K562 (cell line): ENCODE measurements around the gene TMC5. TPM values are rescaled to one million over a fixed set of nuclear protein-coding genes. Genes with fewer than 3 reads are reported as not detected.

Source experiments
- ATAC-seq: fragments of 200-7000 bp; cut with Tn5 transposase; 3 replicates; pipeline ENCODE4 v1.9.1; 2020; ENCODE audit warnings: moderate library complexity
- BruUV-seq: library from RNA; stranded (reverse); fragments of 400-500 nt; replicated peaks from 2 replicates; lab custom pipeline; 2021; lab: Mats Ljungman, UMichigan
- CTCF ChIA-PET: fragments of 300-600 bp; formaldehyde crosslinking; extraction: SDS; loops from one replicate; lab custom pipeline; 2021; ENCODE audit warnings: low intra/inter-chr PET ratio; lab: Yijun Ruan, JAX
- POLR2A ChIA-PET: fragments of 300-600, 350-650 bp; sonication (Branson Sonifier 250); formaldehyde crosslinking; extraction: SDS; loops from one replicate; lab custom pipeline; 2021; ENCODE audit warnings: antibody characterized with exemption, inconsistent platforms; lab: Yijun Ruan, JAX
- DNase-seq, 4 experiments: peaks; one replicate each; pipeline versions ENCODE4 v3.0.0 to v3.0.0-alpha.2; 2011 to 2018; ENCODE audit warnings: low spot score in 3 of 4, mixed read lengths in 3 of 4; ENCODE audit errors: extremely low read depth in 1 of 4
- FAIRE-seq: peaks from 2 replicates; lab custom pipeline; 2011; peaks lifted over from hg19 to GRCh38; lab: Jason Lieb, UNC
- H2AFZ ChIP-seq: 2 replicates; pipeline ENCODE4 v1.6.0; 2011; ENCODE audit warnings: low read depth, low read length, control low read depth, inconsistent platforms
- H3K27ac ChIP-seq: fragments of 200-600 bp; 3 replicates; pipeline ENCODE4 v1.8.0; 2011; ENCODE audit warnings: low read depth, mild to moderate bottlenecking, control low read depth, inconsistent platforms, low read length, moderate library complexity, mixed read lengths; ENCODE audit errors: extremely low read depth
- H3K27me3 ChIP-seq, 2 experiments: fragments of 300-600 bp in 1 of 2; 2 replicates in 1 of 2; 3 replicates in 1 of 2; pipeline versions ENCODE4 v1.6.0 to v1.8.0; 2011; ENCODE audit warnings: inconsistent platforms in 2 of 2, low read length in 2 of 2, mild to moderate bottlenecking in 1 of 2, mixed read lengths in 1 of 2, moderate library complexity in 1 of 2; ENCODE audit not compliant: control insufficient read depth in 2 of 2, insufficient read depth in 2 of 2
- H3K36me3 ChIP-seq: fragments of 300-600 bp; 3 replicates; pipeline ENCODE4 v1.8.0; 2011; ENCODE audit warnings: mild to moderate bottlenecking, low read length, inconsistent platforms; ENCODE audit not compliant: control insufficient read depth, insufficient read depth
- H3K4me1 ChIP-seq, 2 experiments: fragments of 200-600 bp in 1 of 2; replicated peaks in 1 of 2; 2 replicates in 1 of 2; 3 replicates in 1 of 2; pipeline versions ENCODE4 v1.5.1 to v1.8.0; 2011; ENCODE audit warnings: inconsistent platforms in 2 of 2, low read length in 2 of 2, mild to moderate bottlenecking in 1 of 2, mixed read lengths in 1 of 2, moderate library complexity in 1 of 2; ENCODE audit not compliant: control insufficient read depth in 2 of 2, insufficient read depth in 2 of 2
- H3K4me2 ChIP-seq: 2 replicates; pipeline ENCODE4 v1.6.1; 2011; ENCODE audit warnings: low read length, control low read depth, inconsistent platforms, mixed read lengths; ENCODE audit not compliant: insufficient read depth
- H3K4me3 ChIP-seq: fragments of 200-600 bp; sonication (generic), shearing (Covaris generic); 2 replicates; pipeline ENCODE4 v1.5.1; 2016; ENCODE audit warnings: control low read depth, inconsistent platforms
- H3K79me2 ChIP-seq: fragments of 200-600 bp; 3 replicates; pipeline ENCODE4 v1.8.0; 2011; ENCODE audit warnings: low read length, inconsistent platforms; ENCODE audit not compliant: control insufficient read depth, insufficient read depth
- H3K9ac ChIP-seq, 2 experiments: 2 replicates each; pipeline versions ENCODE4 v1.6.0 to v1.6.1; 2011; ENCODE audit warnings: low read depth in 2 of 2, low read length in 2 of 2, control low read depth in 1 of 2, inconsistent platforms in 1 of 2, mild to moderate bottlenecking in 1 of 2, mixed read lengths in 1 of 2; ENCODE audit not compliant: insufficient read depth in 1 of 2
- H3K9me1 ChIP-seq: one replicate; pipeline ENCODE4 v1.6.0; 2011; ENCODE audit warnings: inconsistent platforms, mild to moderate bottlenecking, low read length, moderate library complexity; ENCODE audit not compliant: control insufficient read depth, insufficient read depth
- H3K9me3 ChIP-seq: replicated peaks from 2 replicates; pipeline ENCODE4 v1.5.1; 2011; ENCODE audit warnings: low read depth, low read length, inconsistent platforms; ENCODE audit not compliant: control insufficient read depth, insufficient read depth
- H4K20me1 ChIP-seq: replicated peaks from 2 replicates; pipeline ENCODE4 v1.6.1; 2011; ENCODE audit warnings: low read length, inconsistent platforms, mixed read lengths; ENCODE audit not compliant: control insufficient read depth, insufficient read depth
- HDAC6 ChIP-seq: IDR thresholded peaks from 2 replicates; pipeline ENCODE4 v1.6.1; 2012; ENCODE audit warnings: low read depth, mild to moderate bottlenecking, control low read depth, inconsistent platforms, low read length, moderate library complexity
- HNRNPUL1 ChIP-seq: fragments of 200-400 bp; formaldehyde crosslinking; IDR thresholded peaks from 2 replicates; pipeline ENCODE4 v1.6.1; 2017; ENCODE audit warnings: low read length
- SETDB1 ChIP-seq: IDR thresholded peaks from one replicate; pipeline ENCODE4 v1.6.1; 2012; ENCODE audit warnings: low read length, control low read depth, inconsistent platforms
- SRSF9 ChIP-seq: fragments of 200-400 bp; formaldehyde crosslinking; IDR thresholded peaks from 2 replicates; pipeline ENCODE4 v1.6.1; 2017; ENCODE audit warnings: low read depth, low read length, borderline replicate concordance
- ZNF696 ChIP-seq: fragments of 250-450 bp; sonication (Bioruptor Pico); conservative IDR thresholded peaks from 2 replicates; pipeline ENCODE4 v1.4.0; 2020; ENCODE audit warnings: mild to moderate bottlenecking, moderate library complexity
- ZNF79 ChIP-seq: fragments of 250-450 bp; sonication (Bioruptor Pico); IDR thresholded peaks from 2 replicates; pipeline ENCODE4 v1.4.0; 2020; ENCODE audit warnings: low read depth, mild to moderate bottlenecking, moderate library complexity
- WGBS: fragments of 100-300 bp; shearing (Covaris generic); methylation state at CpG from one replicate; pipeline ENCODE4 v1.1.6; 2016; ENCODE audit warnings: low coverage, mixed read lengths; ENCODE audit not compliant: insufficient coverage; ENCODE audit errors: missing lambda C conversion rate; 5-methylcytosine and 5-hydroxymethylcytosine counted together
- in situ Hi-C: fragments of 300-500 bp; cut with MboI; formaldehyde crosslinking; loops from 4 replicates; pipeline ENCODE4 v1.15.0; 2018; ENCODE audit warnings: inconsistent platforms, mixed read lengths
- intact Hi-C: fragments of 100-400 bp; cut with micrococcal nuclease; formaldehyde crosslinking; loops from 2 replicates; pipeline ENCODE4 v1.14.2; 2022
- polyA plus RNA-seq, 8 experiments: library from polyadenylated mRNA; depleted of rRNA in 4 of 8; stranded (reverse) in 5 of 8; unstranded in 3 of 8; fragments of >200 nt; fragmentation: Nextera tagmentation in 2 of 8; fragmentation: Illumina TruSeq in 1 of 8; extraction: Ambion mirVana in 2 of 8; extraction: Trizol in 1 of 8; gene quantifications; 2 replicates each; pipeline versions ENCODE4 v1.2.1 to v1.2.3, GENCODE V29; 2011 to 2014; ENCODE audit warnings: inconsistent platforms in 1 of 8, missing spikeins in 1 of 8
- total RNA-seq, 7 experiments: library from RNA; depleted of rRNA in 6 of 7; stranded (reverse); fragments of >200 nt in 6 of 7; fragmentation: Illumina TruSeq in 2 of 7; extraction: Trizol in 2 of 7; gene quantifications; 2 replicates each; pipeline versions ENCODE4 v1.2.1 to v1.2.3, GENCODE V29; 2011 to 2021; ENCODE audit warnings: low replicate concordance in 1 of 7
- TF ChIP-seq, protein P1 (sequence below): fragments of 250-450 bp; sonication (Bioruptor Pico); IDR thresholded peaks from 2 replicates; pipeline ENCODE4 v1.9.0; 2021; ENCODE audit warnings: mild to moderate bottlenecking
- TF ChIP-seq, protein P2 (sequence below): sonication (generic); formaldehyde crosslinking; IDR thresholded peaks from 2 replicates; pipeline ENCODE4 v1.8.0; 2023; ENCODE audit warnings: mild to moderate bottlenecking, missing genetic modification reagents

TMC5 gene
- total and polyA plus RNA-seq, 9 of the 15 experiments (the other 6 are each of a cell fraction or from before 2014, with no cell fraction given) = 0.83 to 2.6 (median 1.6) TPM

DNA sequence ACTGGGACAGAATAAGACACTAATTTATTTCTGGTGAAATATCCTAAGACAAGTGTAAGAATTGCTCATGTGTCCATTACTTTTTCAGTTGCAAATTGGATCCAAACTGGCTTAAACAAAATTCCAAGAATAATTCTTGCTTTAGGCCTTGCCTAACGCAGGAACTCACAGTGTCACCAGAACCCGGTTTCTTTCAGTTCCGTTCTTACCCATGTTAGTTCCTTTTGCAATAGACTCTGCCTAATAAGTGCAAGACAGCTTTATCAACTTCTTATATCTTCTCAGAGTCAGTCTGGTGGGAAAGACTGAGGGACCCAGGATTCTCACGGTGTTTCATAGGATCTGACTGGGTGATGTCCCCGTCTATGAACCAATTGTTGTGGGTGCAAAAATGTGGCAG, 79.5 kb downstream of the TMC5 start:
- Histone ChIP-seq H3K9me1 (no peaks in the 10 kb centered on the region), H4K20me1 (no peaks in the 10 kb centered on the region), H3K4me3 (no peak overlapping the region), H3K4me1 (no peaks in the 10 kb centered on the region), H2AFZ (no peak overlapping the region), H3K9me3 (no peaks in the 10 kb centered on the region), H3K4me2 (no peak overlapping the region), H3K27ac (no peak overlapping the region), H3K9ac (no peak overlapping the region), H3K36me3 (peaks cover 8% of the 10 kb centered on the region), H3K27me3 (no peaks in the 10 kb centered on the region), H3K79me2 (no peaks in the 10 kb centered on the region)
- no peak for FAIRE-seq
- ATAC-seq = no peak
- in situ Hi-C loops = no loop called here
- no peak for TF ChIP-seq SETDB1
- no peak for TF ChIP-seq ZNF696
- no peak for TF ChIP-seq ZNF79 (CRISPR knock-in tag)
- TF ChIP-seq HDAC6 = no peak
- TF ChIP-seq, protein P1, sequence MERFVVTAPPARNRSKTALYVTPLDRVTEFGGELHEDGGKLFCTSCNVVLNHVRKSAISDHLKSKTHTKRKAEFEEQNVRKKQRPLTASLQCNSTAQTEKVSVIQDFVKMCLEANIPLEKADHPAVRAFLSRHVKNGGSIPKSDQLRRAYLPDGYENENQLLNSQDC (CRISPR knock-in tag) = no peak
- TF ChIP-seq HNRNPUL1 = no peak
- TF ChIP-seq, protein P2, sequence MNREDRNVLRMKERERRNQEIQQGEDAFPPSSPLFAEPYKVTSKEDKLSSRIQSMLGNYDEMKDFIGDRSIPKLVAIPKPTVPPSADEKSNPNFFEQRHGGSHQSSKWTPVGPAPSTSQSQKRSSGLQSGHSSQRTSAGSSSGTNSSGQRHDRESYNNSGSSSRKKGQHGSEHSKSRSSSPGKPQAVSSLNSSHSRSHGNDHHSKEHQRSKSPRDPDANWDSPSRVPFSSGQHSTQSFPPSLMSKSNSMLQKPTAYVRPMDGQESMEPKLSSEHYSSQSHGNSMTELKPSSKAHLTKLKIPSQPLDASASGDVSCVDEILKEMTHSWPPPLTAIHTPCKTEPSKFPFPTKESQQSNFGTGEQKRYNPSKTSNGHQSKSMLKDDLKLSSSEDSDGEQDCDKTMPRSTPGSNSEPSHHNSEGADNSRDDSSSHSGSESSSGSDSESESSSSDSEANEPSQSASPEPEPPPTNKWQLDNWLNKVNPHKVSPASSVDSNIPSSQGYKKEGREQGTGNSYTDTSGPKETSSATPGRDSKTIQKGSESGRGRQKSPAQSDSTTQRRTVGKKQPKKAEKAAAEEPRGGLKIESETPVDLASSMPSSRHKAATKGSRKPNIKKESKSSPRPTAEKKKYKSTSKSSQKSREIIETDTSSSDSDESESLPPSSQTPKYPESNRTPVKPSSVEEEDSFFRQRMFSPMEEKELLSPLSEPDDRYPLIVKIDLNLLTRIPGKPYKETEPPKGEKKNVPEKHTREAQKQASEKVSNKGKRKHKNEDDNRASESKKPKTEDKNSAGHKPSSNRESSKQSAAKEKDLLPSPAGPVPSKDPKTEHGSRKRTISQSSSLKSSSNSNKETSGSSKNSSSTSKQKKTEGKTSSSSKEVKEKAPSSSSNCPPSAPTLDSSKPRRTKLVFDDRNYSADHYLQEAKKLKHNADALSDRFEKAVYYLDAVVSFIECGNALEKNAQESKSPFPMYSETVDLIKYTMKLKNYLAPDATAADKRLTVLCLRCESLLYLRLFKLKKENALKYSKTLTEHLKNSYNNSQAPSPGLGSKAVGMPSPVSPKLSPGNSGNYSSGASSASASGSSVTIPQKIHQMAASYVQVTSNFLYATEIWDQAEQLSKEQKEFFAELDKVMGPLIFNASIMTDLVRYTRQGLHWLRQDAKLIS (CRISPR knock-in tag) = no peak
- no peak for TF ChIP-seq SRSF9
- no TSS peak for BruUV-seq
- ChIA-PET POLR2A (no interaction called here), CTCF (no interaction called here)
- WGBS = 68% methylated on average over 5 of the region's 5 CpGs
- DNase-seq = no peak
- intact Hi-C loops = no loop called here
